Stimulated activated CD8-positive, alpha-beta memory T cell treated with anti-CD3 and anti-CD28 coated beads, Interleukin-12 subunit alpha, Interleukin-12 subunit beta, amount 100 ng/mL, for 24 hours (primary cell): Measurements from ENCODE around the gene ACTN2.
"Not testable (repeated sequence)": the region's sequence is repeated elsewhere in the genome, so short reads cannot be mapped to it uniquely, and the experiment has no call there.

ENCODE experiments used
- DNase-seq: peaks from one replicate; pipeline ENCODE4 v3.0.0-alpha.2; 2020; ENCODE audit errors: extremely low read depth

ACTN2 gene

GRCh38 chr1:236685917-236686814 lies at the start of gene ACTN2:
TSS of gene ACTN2 (plus strand) at chr1:236686499. CDS start at chr1:236686674, 175 bp downstream.
- no peak for DNase-seq

GRCh38 chr1:236638945-236639344 lies 47.4 kb upstream of the ACTN2 start:
- DNase-seq = no peak

GRCh38 chr1:236639686-236640085 lies 46.6 kb upstream of the ACTN2 start:
- no peak for DNase-seq

- no peak for DNase-seq
Measured at GRCh38 chr1:236642763-236643162, 43.5 kb upstream of the ACTN2 start.

- no peak for DNase-seq
Measured at GRCh38 chr1:236645016-236645680, 41.2 kb upstream of the ACTN2 start.

- DNase-seq = no peak
Measured at GRCh38 chr1:236654511-236654910, 31.8 kb upstream of the ACTN2 start.

GRCh38 chr1:236654957-236655356 lies 31.3 kb upstream of the ACTN2 start:
- DNase-seq = no peak

GRCh38 chr1:236657398-236657797 lies 28.9 kb upstream of the ACTN2 start:
- no peak for DNase-seq

- no peak for DNase-seq
Measured at GRCh38 chr1:236659792-236660587, 26.3 kb upstream of the ACTN2 start.

- no peak for DNase-seq
Measured at GRCh38 chr1:236663934-236664333, 22.4 kb upstream of the ACTN2 start.

- not testable (repeated sequence) for DNase-seq
Measured at GRCh38 chr1:236668909-236669308, 17.4 kb upstream of the ACTN2 start.

GRCh38 chr1:236670060-236670459 lies 16.2 kb upstream of the ACTN2 start:
- DNase-seq = no peak

GRCh38 chr1:236673289-236673919 lies 12.9 kb upstream of the ACTN2 start:
- DNase-seq = no peak

GRCh38 chr1:236677641-236678235 lies 8.6 kb upstream of the ACTN2 start:
- no peak for DNase-seq

- no peak for DNase-seq
Measured at GRCh38 chr1:236681219-236681618, 5.1 kb upstream of the ACTN2 start.

GRCh38 chr1:236685205-236685916 lies 938 bp upstream of the ACTN2 start:
- DNase-seq = no peak

- DNase-seq = no peak
Measured at GRCh38 chr1:236686815-236687160, 489 bp downstream of the ACTN2 start.

GRCh38 chr1:236687273-236687672 lies 974 bp downstream of the ACTN2 start:
- no peak for DNase-seq

- DNase-seq = no peak
Measured at GRCh38 chr1:236688705-236689104, 2.4 kb downstream of the ACTN2 start.

GRCh38 chr1:236689713-236690569 lies 3.6 kb downstream of the ACTN2 start:
- DNase-seq = no peak
